ENCODE data around the gene DGKG.

DNA sequence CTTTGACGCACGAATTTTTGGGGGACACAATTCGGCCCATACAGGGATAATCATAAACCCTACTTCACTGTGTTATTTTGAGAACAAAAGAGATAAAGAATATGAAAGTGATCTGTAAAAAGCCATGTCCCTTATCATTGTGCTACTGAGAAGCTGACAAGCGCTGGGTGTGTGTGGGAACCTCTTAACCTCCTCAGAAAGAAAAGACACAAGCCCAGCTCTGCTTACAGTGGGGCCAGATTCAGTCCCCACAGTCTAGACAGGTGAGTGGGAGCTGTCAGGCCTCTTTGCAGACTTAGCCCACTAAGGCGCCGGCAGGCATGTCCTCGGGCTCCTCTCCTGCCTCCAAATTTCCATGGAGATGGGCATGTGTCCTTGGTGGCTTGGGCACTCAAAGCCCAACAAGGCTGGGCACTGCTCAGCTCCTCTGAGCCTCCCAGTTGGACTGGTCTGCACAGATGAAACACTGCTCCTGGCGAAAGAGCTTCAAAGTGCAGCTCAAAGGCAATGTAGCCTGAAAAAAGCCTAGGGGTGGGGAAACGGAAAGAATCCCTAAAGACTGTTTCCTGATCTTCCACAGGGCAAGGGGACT lies 188.7 kb downstream of the DGKG start:
- TF ChIP-seq, protein P1, sequence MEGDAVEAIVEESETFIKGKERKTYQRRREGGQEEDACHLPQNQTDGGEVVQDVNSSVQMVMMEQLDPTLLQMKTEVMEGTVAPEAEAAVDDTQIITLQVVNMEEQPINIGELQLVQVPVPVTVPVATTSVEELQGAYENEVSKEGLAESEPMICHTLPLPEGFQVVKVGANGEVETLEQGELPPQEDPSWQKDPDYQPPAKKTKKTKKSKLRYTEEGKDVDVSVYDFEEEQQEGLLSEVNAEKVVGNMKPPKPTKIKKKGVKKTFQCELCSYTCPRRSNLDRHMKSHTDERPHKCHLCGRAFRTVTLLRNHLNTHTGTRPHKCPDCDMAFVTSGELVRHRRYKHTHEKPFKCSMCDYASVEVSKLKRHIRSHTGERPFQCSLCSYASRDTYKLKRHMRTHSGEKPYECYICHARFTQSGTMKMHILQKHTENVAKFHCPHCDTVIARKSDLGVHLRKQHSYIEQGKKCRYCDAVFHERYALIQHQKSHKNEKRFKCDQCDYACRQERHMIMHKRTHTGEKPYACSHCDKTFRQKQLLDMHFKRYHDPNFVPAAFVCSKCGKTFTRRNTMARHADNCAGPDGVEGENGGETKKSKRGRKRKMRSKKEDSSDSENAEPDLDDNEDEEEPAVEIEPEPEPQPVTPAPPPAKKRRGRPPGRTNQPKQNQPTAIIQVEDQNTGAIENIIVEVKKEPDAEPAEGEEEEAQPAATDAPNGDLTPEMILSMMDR (IDR thresholded peaks at IDR 0.05): no peak
- no peak for TF ChIP-seq EZH2 (IDR thresholded peaks at IDR 0.05; ENCODE audit: borderline replicate concordance, insufficient read depth, low read depth, low read length, poor library complexity, severe bottlenecking)

Measured in B cell (primary cell).